H1 (cell line): ENCODE results near the gene IMPDH1. TPM values are rescaled to one million over a fixed set of nuclear protein-coding genes. Genes with fewer than 3 reads are reported as not detected.

Experiments used
- CTCF ChIA-PET: fragments of 300-600 bp; sonication (Branson Sonifier 250); formaldehyde crosslinking; loops from one replicate; lab custom pipeline; 2021; ENCODE audit not compliant: partially characterized antibody; lab: Charles Lee
- POLR2A ChIA-PET: fragments of 300-600 bp; sonication (Branson Sonifier 250); formaldehyde crosslinking; loops from one replicate; lab custom pipeline; 2021; ENCODE audit warnings: inconsistent platforms; ENCODE audit not compliant: partially characterized antibody; lab: Charles Lee
- DNase-seq, 2 experiments: peaks; one replicate each; pipeline versions ENCODE4 v3.0.0 to v3.0.0-alpha.2; 2010 to 2022; ENCODE audit warnings: low spot score in 2 of 2, low read depth in 1 of 2, mixed read lengths in 1 of 2
- FAIRE-seq: peaks from 2 replicates; lab custom pipeline; 2011; peaks lifted over from hg19 to GRCh38; lab: Jason Lieb, UNC
- H2AFZ ChIP-seq: 2 replicates; pipeline ENCODE4 v1.8.1; 2012; ENCODE audit warnings: low read length, inconsistent platforms
- H2AK5ac ChIP-seq: 2 replicates; pipeline ENCODE4 v1.6.1; 2013; ENCODE audit warnings: low read depth, low read length
- H2BK120ac ChIP-seq: replicated peaks from 2 replicates; pipeline ENCODE3; 2013; ENCODE audit warnings: low read depth, low read length, inconsistent platforms
- H2BK12ac ChIP-seq: 2 replicates; pipeline ENCODE4 v1.6.1; 2013; ENCODE audit warnings: low read depth, low read length
- H2BK15ac ChIP-seq: 2 replicates; pipeline ENCODE4 v1.6.1; 2013; ENCODE audit warnings: low read length
- H2BK20ac ChIP-seq: 2 replicates; pipeline ENCODE4 v1.6.1; 2013; ENCODE audit warnings: low read length
- H2BK5ac ChIP-seq: 2 replicates; pipeline ENCODE4 v1.6.1; 2013; ENCODE audit warnings: low read depth, low read length
- H3K14ac ChIP-seq: 2 replicates; pipeline ENCODE4 v1.6.1; 2013; ENCODE audit warnings: inconsistent platforms; ENCODE audit not compliant: insufficient read length
- H3K18ac ChIP-seq: 2 replicates; pipeline ENCODE4 v1.6.1; 2013; ENCODE audit warnings: low read length; ENCODE audit errors: extremely low read depth
- H3K23ac ChIP-seq: 2 replicates; pipeline ENCODE4 v1.6.1; 2013; ENCODE audit warnings: inconsistent platforms; ENCODE audit not compliant: insufficient read length
- H3K23me2 ChIP-seq: 2 replicates; pipeline ENCODE4 v1.6.1; 2013; ENCODE audit warnings: low read depth, low read length
- H3K27ac ChIP-seq: 2 replicates; pipeline ENCODE4 v1.6.1; 2011; ENCODE audit warnings: low read depth, low read length, inconsistent platforms
- H3K27me3 ChIP-seq, 4 experiments: replicated peaks in 1 of 4; 1 replicate in 1 of 4; 2 replicates in 3 of 4; pipeline versions ENCODE4 v1.6.1 to v1.8.1; 2011 to 2013; ENCODE audit warnings: low read length in 3 of 4, mild to moderate bottlenecking in 3 of 4, inconsistent platforms in 2 of 4, mixed read lengths in 2 of 4, moderate library complexity in 1 of 4; ENCODE audit not compliant: control insufficient read depth in 3 of 4, insufficient read depth in 3 of 4; ENCODE audit errors: extremely low read depth in 1 of 4
- H3K36me3 ChIP-seq, 4 experiments: 2 replicates each; pipeline versions ENCODE4 v1.6.1 to v1.8.1; 2011 to 2013; ENCODE audit warnings: mild to moderate bottlenecking in 4 of 4, low read length in 3 of 4, moderate library complexity in 2 of 4, control low read depth in 1 of 4, inconsistent platforms in 1 of 4; ENCODE audit not compliant: insufficient read depth in 4 of 4, control insufficient read depth in 2 of 4
- H3K4ac ChIP-seq: replicated peaks from 2 replicates; pipeline ENCODE3; 2013; ENCODE audit warnings: low read length, low read depth, mixed read lengths, inconsistent platforms; ENCODE audit not compliant: insufficient read length
- H3K4me1 ChIP-seq, 4 experiments: replicated peaks in 1 of 4; 1 replicate in 1 of 4; 2 replicates in 3 of 4; pipeline versions ENCODE4 v1.6.1 to v1.8.1; 2011 to 2013; ENCODE audit warnings: low read length in 3 of 4, inconsistent platforms in 2 of 4, mixed read lengths in 1 of 4; ENCODE audit not compliant: insufficient read depth in 4 of 4, control insufficient read depth in 3 of 4
- H3K4me2 ChIP-seq, 2 experiments: 2 replicates each; pipeline versions ENCODE4 v1.6.1 to v1.8.1; 2011 to 2013; ENCODE audit warnings: low read depth in 2 of 2, low read length in 2 of 2, control low read depth in 1 of 2, inconsistent platforms in 1 of 2, mild to moderate bottlenecking in 1 of 2; ENCODE audit not compliant: insufficient read depth in 1 of 2
- H3K4me3 ChIP-seq, 4 experiments: fragments of 200-600, 300-600 bp in 1 of 4; sonication (generic), shearing (Covaris generic), sonication (Bioruptor Twin) in 1 of 4; 2 replicates each; pipeline versions ENCODE4 v1.5.1 to v1.8.1; 2011 to 2016; ENCODE audit warnings: low read length in 4 of 4, low read depth in 3 of 4, control low read depth in 2 of 4, inconsistent platforms in 2 of 4, mild to moderate bottlenecking in 2 of 4, mixed read lengths in 1 of 4, moderate library complexity in 1 of 4; ENCODE audit not compliant: insufficient read depth in 2 of 4; ENCODE audit errors: extremely low read depth in 1 of 4
- H3K56ac ChIP-seq: replicated peaks from 2 replicates; pipeline ENCODE3; 2013; ENCODE audit warnings: low read depth, mild to moderate bottlenecking, mixed read lengths, low read length, inconsistent platforms; ENCODE audit not compliant: insufficient read length
- H3K79me1 ChIP-seq: 2 replicates; pipeline ENCODE4 v1.6.1; 2013; ENCODE audit warnings: low read depth, low read length, control low read depth
- H3K79me2 ChIP-seq, 2 experiments: 2 replicates each; pipeline versions ENCODE4 v1.6.1 to v1.8.1; 2012 to 2013; ENCODE audit warnings: low read length in 2 of 2, mild to moderate bottlenecking in 2 of 2, inconsistent platforms in 1 of 2; ENCODE audit not compliant: insufficient read depth in 2 of 2, control insufficient read depth in 1 of 2
- H3K9ac ChIP-seq, 4 experiments: replicated peaks in 1 of 4; 1 replicate in 1 of 4; 2 replicates in 3 of 4; pipeline versions ENCODE4 v1.6.1 to v1.8.1; 2011 to 2013; ENCODE audit warnings: low read depth in 3 of 4, low read length in 3 of 4, control low read depth in 2 of 4, mild to moderate bottlenecking in 2 of 4, moderate library complexity in 2 of 4, inconsistent platforms in 1 of 4; ENCODE audit errors: extremely low read depth in 1 of 4
- H3K9me3 ChIP-seq, 2 experiments: 2 replicates each; pipeline versions ENCODE4 v1.6.1 to v1.8.1; 2012 to 2013; ENCODE audit warnings: mild to moderate bottlenecking in 2 of 2, moderate library complexity in 2 of 2, control low read depth in 1 of 2, inconsistent platforms in 1 of 2, low read depth in 1 of 2, low read length in 1 of 2, mixed read lengths in 1 of 2; ENCODE audit not compliant: insufficient read depth in 2 of 2
- H4K20me1 ChIP-seq, 2 experiments: replicated peaks in 1 of 2; 2 replicates each; pipeline versions ENCODE3 to v1.8.1; 2011 to 2013; ENCODE audit warnings: inconsistent platforms in 2 of 2, low read length in 2 of 2, mild to moderate bottlenecking in 1 of 2; ENCODE audit not compliant: insufficient read depth in 2 of 2, control insufficient read depth in 1 of 2
- H4K5ac ChIP-seq: 2 replicates; pipeline ENCODE4 v1.6.1; 2013; ENCODE audit warnings: low read length, low read depth, mixed read lengths, inconsistent platforms; ENCODE audit not compliant: insufficient read length
- H4K8ac ChIP-seq: 2 replicates; pipeline ENCODE4 v1.8.0; 2013; ENCODE audit warnings: mild to moderate bottlenecking, moderate library complexity, low read length, inconsistent platforms; ENCODE audit not compliant: insufficient read depth; ENCODE audit errors: extremely low read depth
- H4K91ac ChIP-seq: replicated peaks from 2 replicates; pipeline ENCODE3; 2013; ENCODE audit warnings: low read length, mixed read lengths, inconsistent platforms; ENCODE audit not compliant: insufficient read length
- BRCA1 ChIP-seq: IDR thresholded peaks from 2 replicates; pipeline ENCODE4 v1.6.1; 2012; ENCODE audit warnings: low read depth, low read length, improper control_type of control experiment
- CHD1 ChIP-seq: IDR thresholded peaks from 2 replicates; pipeline ENCODE4 v1.6.1; 2012; ENCODE audit warnings: low read depth, low read length, improper control_type of control experiment
- CTBP2 ChIP-seq: IDR thresholded peaks from 2 replicates; pipeline ENCODE4 v1.7.0; 2011; ENCODE audit warnings: borderline replicate concordance, mild to moderate bottlenecking, moderate library complexity, mixed read lengths, low read length; ENCODE audit not compliant: insufficient read depth, insufficient read length
- CTCF ChIP-seq, 3 experiments: IDR thresholded peaks; 1 replicate in 2 of 3; 2 replicates in 1 of 3; pipeline versions ENCODE4 v1.5.1 to v1.6.1; 2011; ENCODE audit warnings: low read length in 3 of 3, mild to moderate bottlenecking in 3 of 3, inconsistent platforms in 2 of 3, low read depth in 1 of 3, moderate library complexity in 1 of 3; ENCODE audit not compliant: insufficient read depth in 1 of 3; ENCODE audit errors: control extremely low read depth in 1 of 3
- EP300 ChIP-seq, 2 experiments: IDR thresholded peaks; 1 replicate in 1 of 2; 2 replicates in 1 of 2; pipeline ENCODE4 v1.6.1; 2011 to 2012; ENCODE audit warnings: low read depth in 2 of 2, low read length in 2 of 2, mild to moderate bottlenecking in 2 of 2, borderline replicate concordance in 1 of 2, inconsistent platforms in 1 of 2, moderate library complexity in 1 of 2
- POU5F1 ChIP-seq: IDR thresholded peaks from 2 replicates; pipeline ENCODE4 v1.6.1; 2011; ENCODE audit warnings: low read depth, mild to moderate bottlenecking, low read length, moderate library complexity
- RAD21 ChIP-seq, 2 experiments: IDR thresholded peaks in 1 of 2; conservative IDR thresholded peaks in 1 of 2; 2 replicates each; pipeline ENCODE4 v1.6.1; 2011; ENCODE audit warnings: low read depth in 2 of 2, low read length in 2 of 2, improper control_type of control experiment in 1 of 2, inconsistent platforms in 1 of 2, mild to moderate bottlenecking in 1 of 2, moderate library complexity in 1 of 2
- SP1 ChIP-seq: IDR thresholded peaks from 2 replicates; pipeline ENCODE4 v1.6.1; 2011; ENCODE audit warnings: low read depth, low read length
- TAF1 ChIP-seq: IDR thresholded peaks from 2 replicates; pipeline ENCODE4 v1.6.1; 2011; ENCODE audit warnings: mild to moderate bottlenecking, low read depth, low read length
- TCF12 ChIP-seq: IDR thresholded peaks from 2 replicates; pipeline ENCODE4 v1.6.1; 2011; ENCODE audit warnings: low read depth, mild to moderate bottlenecking, low read length
- WGBS, 2 experiments: shearing (Covaris generic) in 1 of 2; methylation state at CpG; one replicate each; pipeline versions ENCODE4 v1.1.6 to v1.1.7; 2013 to 2015; ENCODE audit warnings: low lambda C conversion rate in 2 of 2, mixed read lengths in 2 of 2, inconsistent platforms in 1 of 2, low coverage in 1 of 2, missing lambda C conversion rate in 1 of 2; ENCODE audit not compliant: insufficient replicate concordance in 2 of 2, insufficient coverage in 1 of 2, insufficient read length in 1 of 2; ENCODE audit errors: extremely low coverage in 1 of 2, missing lambda C conversion rate in 1 of 2; 5-methylcytosine and 5-hydroxymethylcytosine counted together
- polyA plus RNA-seq, 7 experiments: library from polyadenylated mRNA; depleted of rRNA in 3 of 7; stranded (reverse) in 5 of 7; unstranded in 2 of 7; fragments of >200 nt in 5 of 7; fragments of 200-250 nt in 2 of 7; gene quantifications; 1 replicate in 5 of 7; 2 replicates in 1 of 7; 4 replicates in 1 of 7; pipeline versions ENCODE4 v1.2.1 to v1.2.3, GENCODE V29; 2011 to 2013; ENCODE audit warnings: missing spikeins in 2 of 7, mixed read lengths in 2 of 7
- total RNA-seq: library from RNA; stranded (reverse); fragmentation: NEBNext Ultra II Directional; extraction: Animal tissue kit (Norgen Biotek cat#: 25700); gene quantifications from 2 replicates; pipeline ENCODE4 v1.2.1, GENCODE V29; 2021

IMPDH1 gene
- total and polyA plus RNA-seq, 2 of the 8 experiments (the other 6 are each of a cell fraction or from before 2014, with no cell fraction given): 45.8 TPM

GRCh38 chr7:128427289-128427891, 17.6 kb upstream of the IMPDH1 start:
- H4K91ac ChIP-seq: no peak overlapping the region
- H2BK20ac ChIP-seq: no peak overlapping the region
- no peaks in the 10 kb centered on the region for H3K79me1 ChIP-seq
- H3K56ac ChIP-seq: no peak overlapping the region
- no peak overlapping the region for H3K9ac ChIP-seq
- no peak overlapping the region for H4K5ac ChIP-seq
- no peaks in the 10 kb centered on the region for H3K9me3 ChIP-seq
- no peaks in the 10 kb centered on the region for H4K20me1 ChIP-seq
- no peak overlapping the region for H3K14ac ChIP-seq
- FAIRE-seq: no peak
- H2AK5ac ChIP-seq: no peak overlapping the region
- 39% methylated on average over 7 of the region's 7 CpGs; no CpG with 5 or more reads in 1 of the 2 experiments for WGBS, 2 experiments
- H3K4me2 ChIP-seq: no peak overlapping the region
- no peak overlapping the region for H3K23ac ChIP-seq
- no peaks in the 10 kb centered on the region for H3K79me2 ChIP-seq
- no peaks in the 10 kb centered on the region for H3K36me3 ChIP-seq
- H3K18ac ChIP-seq: no peak overlapping the region
- H3K4ac ChIP-seq: no peak overlapping the region
- H2BK120ac ChIP-seq: no peak overlapping the region
- H2AFZ ChIP-seq: no peak overlapping the region
- DNase-seq: no peak
- no peak overlapping the region for H3K27ac ChIP-seq
- POLR2A ChIA-PET: interaction anchor here (1.8 to 3.8 kb wide), 4 partner anchors 28 to 34 kb away, joined by 5 to 15 read pairs (median 10); no protein-coding TSS in a partner anchor
- CTCF ChIA-PET: interaction anchor here (0.6 to 25.2 kb wide), 29 partner anchors 8 to 780 kb away, joined by 3 to 477 read pairs (median 13); partner anchors contain the start of genes HILPDA, IMPDH1, METTL2B and RBM28
- H2BK5ac ChIP-seq: no peak overlapping the region
- no peaks in the 10 kb centered on the region for H3K27me3 ChIP-seq
- H4K8ac ChIP-seq: no peak overlapping the region
- H2BK12ac ChIP-seq: no peak overlapping the region
- H3K4me1 ChIP-seq: peaks cover 2 to 6% (median 5%) of the 10 kb centered on the region in 4 experiments; a peak in 4 of 7 replicates
- H3K4me3 ChIP-seq: no peak overlapping the region
- H3K23me2 ChIP-seq: no peaks in the 10 kb centered on the region
- no peak overlapping the region for H2BK15ac ChIP-seq
- TF ChIP-seq BRCA1 (no peak), CTBP2 (no peak), TCF12 (no peak), POU5F1 (no peak), SP1 (no peak), RAD21 (IDR thresholded peaks at IDR 0.05 in 1 of 2, conservative IDR thresholded peaks at IDR 0.05 in 1 of 2; ENCODE audit: low read depth in 2 of 2, low read length in 2 of 2) (peak; percentile 85 to 86), TAF1 (no peak), EP300 (IDR thresholded peaks at IDR 0.05; ENCODE audit: borderline replicate concordance in 1 of 2, low read depth in 2 of 2, low read length in 2 of 2) (no peak), CHD1 (no peak), CTCF (IDR thresholded peaks at IDR 0.05; ENCODE audit: control extremely low read depth in 1 of 3, insufficient read depth in 1 of 3, low read depth in 1 of 3, low read length in 3 of 3) (peak in 2 of 3 experiments; percentile 67 to 70; a peak in 3 of 4 replicates)
